HG03045 (cell line): Measurements from ENCODE around the gene NFYC.

Source experiments
- ATAC-seq: cut with Tn5 transposase; IDR thresholded peaks from one replicate; pipeline ENCODE4 v1.9.1; 2021; ENCODE audit warnings: mild to moderate bottlenecking, moderate library complexity; ENCODE audit not compliant: unreplicated experiment

The NFYC gene

DNA sequence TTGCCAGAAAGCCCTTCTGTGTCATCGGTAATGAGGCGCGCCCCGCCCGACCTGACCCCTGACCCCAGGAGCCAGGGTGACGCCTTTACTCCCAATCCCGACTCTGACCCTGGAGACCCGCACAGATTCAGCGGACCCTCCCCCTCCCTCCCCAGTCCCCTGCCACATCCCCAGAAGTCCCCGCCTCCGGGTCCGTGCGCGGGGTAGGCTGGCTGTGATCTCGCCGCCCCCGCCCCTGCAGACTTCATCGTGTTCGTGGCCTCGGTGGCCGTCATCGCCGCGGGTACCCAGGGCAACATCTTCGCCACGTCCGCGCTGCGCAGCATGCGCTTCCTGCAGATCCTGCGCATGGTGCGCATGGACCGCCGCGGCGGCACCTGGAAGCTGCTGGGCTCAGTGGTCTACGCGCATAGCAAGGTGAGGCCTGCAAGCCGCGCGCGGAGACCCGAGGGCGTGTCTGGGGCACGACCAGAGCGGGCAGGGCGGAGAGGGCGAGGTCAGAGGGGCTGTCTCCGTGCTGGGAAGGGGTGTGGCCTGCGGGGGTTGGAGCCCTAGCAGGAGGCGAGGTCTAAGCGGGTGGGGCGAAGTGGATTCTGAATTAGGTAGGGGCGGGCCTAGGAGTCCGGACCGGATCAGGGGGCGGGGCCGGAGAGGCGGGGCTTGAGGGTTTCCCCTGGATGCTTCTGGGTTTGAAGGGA, 126.9 kb downstream of the NFYC start:
- peak; percentile 73 for ATAC-seq

DNA sequence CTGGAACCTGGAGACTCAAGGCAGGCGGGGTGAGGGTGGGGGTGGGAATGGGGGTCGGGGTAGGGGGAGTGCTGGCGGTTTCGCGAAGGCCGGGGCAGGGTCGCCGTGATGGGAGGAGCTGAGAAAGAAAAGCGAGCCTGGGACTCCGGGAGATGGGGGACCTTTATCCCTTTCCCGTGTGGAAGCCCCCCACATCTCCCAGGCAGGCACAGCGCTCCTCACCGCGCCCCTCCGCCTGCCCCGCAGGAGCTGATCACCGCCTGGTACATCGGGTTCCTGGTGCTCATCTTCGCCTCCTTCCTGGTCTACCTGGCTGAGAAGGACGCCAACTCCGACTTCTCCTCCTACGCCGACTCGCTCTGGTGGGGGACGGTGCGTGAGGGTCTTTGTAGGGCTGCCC, 127.6 kb downstream of the NFYC start:
- ATAC-seq: no peak

DNA sequence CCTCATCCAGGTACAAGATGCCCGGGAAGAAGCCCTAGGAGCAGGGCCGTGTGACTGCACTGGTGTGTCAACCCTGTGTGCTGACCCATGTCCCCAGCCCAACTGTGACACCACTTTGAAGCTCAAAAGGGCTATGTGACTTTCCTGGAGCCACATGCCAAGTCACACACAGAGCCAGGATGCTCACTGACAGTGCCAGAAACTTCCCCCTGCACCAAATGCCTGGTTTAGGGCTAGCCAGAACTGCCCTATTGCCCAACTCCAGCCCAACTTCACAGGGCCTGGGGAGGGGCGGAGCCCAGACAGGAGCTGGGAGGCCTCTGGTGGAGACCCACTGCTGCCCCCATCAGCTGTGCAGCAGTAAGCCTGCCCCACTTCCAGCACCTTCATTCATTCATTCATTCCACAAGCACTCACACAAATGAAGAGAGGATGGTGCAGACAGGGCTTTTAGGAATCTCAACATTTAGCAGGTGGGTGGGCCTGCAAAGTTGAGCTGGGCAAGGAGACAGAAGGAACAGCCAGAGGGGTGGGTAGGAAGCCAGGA, 128.8 kb downstream of the NFYC start:
- ATAC-seq: no peak
